IMR-90 (cell line): ENCODE measurements around the gene CTBP2. TPM values are rescaled to one million over a fixed set of nuclear protein-coding genes. Genes with fewer than 3 reads are reported as not detected.

Experiments
- ATAC-seq: fragments of 200-7000 bp; cut with Tn5 transposase; 2 replicates; pipeline ENCODE4 v1.9.1; 2020; ENCODE audit warnings: low read depth, mild to moderate bottlenecking, moderate library complexity
- BruUV-seq: library from RNA; stranded (reverse); fragments of 400-500 nt; replicated peaks from 2 replicates; lab custom pipeline; 2021; lab: Mats Ljungman, UMichigan
- CTCF ChIA-PET: fragments of 300-600 bp; formaldehyde crosslinking; extraction: SDS; loops from one replicate; lab custom pipeline; 2021; ENCODE audit warnings: antibody characterized with exemption; lab: Yijun Ruan, JAX
- POLR2A ChIA-PET: fragments of 300-600 bp; sonication (Branson Sonifier 250); formaldehyde crosslinking; loops from one replicate; lab custom pipeline; 2022; ENCODE audit warnings: antibody characterized with exemption; ENCODE audit not compliant: unreplicated experiment; lab: Charles Lee
- DNase-seq: peaks from one replicate; pipeline ENCODE4 v3.0.0; 2013
- H2AFZ ChIP-seq: replicated peaks from 2 replicates; pipeline ENCODE3; 2013; ENCODE audit warnings: low read length, mild to moderate bottlenecking; ENCODE audit not compliant: poor library complexity
- H2AK5ac ChIP-seq: 2 replicates; pipeline ENCODE4 v1.6.1; 2013; ENCODE audit warnings: low read depth, low read length, inconsistent platforms
- H2AK9ac ChIP-seq: replicated peaks from 2 replicates; pipeline ENCODE3; 2013; ENCODE audit warnings: mild to moderate bottlenecking, low read depth, low read length, moderate library complexity; ENCODE audit not compliant: poor library complexity
- H2BK120ac ChIP-seq: 2 replicates; pipeline ENCODE4 v1.6.1; 2013; ENCODE audit warnings: low read depth, low read length, inconsistent platforms
- H2BK15ac ChIP-seq: 3 replicates; pipeline ENCODE4 v1.6.1; 2013; ENCODE audit warnings: low read depth, low read length, inconsistent platforms
- H2BK20ac ChIP-seq: 2 replicates; pipeline ENCODE4 v1.6.1; 2013; ENCODE audit warnings: low read depth, mild to moderate bottlenecking, inconsistent platforms, low read length, moderate library complexity
- H2BK5ac ChIP-seq: 2 replicates; pipeline ENCODE4 v1.6.1; 2013; ENCODE audit warnings: mild to moderate bottlenecking, low read depth, low read length, inconsistent platforms; ENCODE audit not compliant: poor library complexity, severe bottlenecking
- H3K14ac ChIP-seq: replicated peaks from 2 replicates; pipeline ENCODE4 v1.6.1; 2013; ENCODE audit warnings: low read depth, low read length, inconsistent platforms
- H3K18ac ChIP-seq: 2 replicates; pipeline ENCODE4 v1.6.1; 2013; ENCODE audit warnings: low read depth, low read length, control low read depth
- H3K23ac ChIP-seq: 2 replicates; pipeline ENCODE4 v1.6.1; 2013; ENCODE audit warnings: low read depth, low read length, inconsistent platforms
- H3K27ac ChIP-seq: 2 replicates; pipeline ENCODE4 v1.5.1; 2013; ENCODE audit warnings: mild to moderate bottlenecking, control low read depth, low read length; ENCODE audit not compliant: insufficient read depth
- H3K27me3 ChIP-seq: 2 replicates; pipeline ENCODE4 v1.6.1; 2013; ENCODE audit warnings: low read length; ENCODE audit not compliant: control insufficient read depth, insufficient read depth
- H3K36me3 ChIP-seq: 2 replicates; pipeline ENCODE4 v1.6.1; 2013; ENCODE audit warnings: low read length, mixed read lengths; ENCODE audit not compliant: control insufficient read depth, insufficient read depth
- H3K4ac ChIP-seq: 2 replicates; pipeline ENCODE4 v1.6.1; 2013; ENCODE audit warnings: low read depth, low read length, inconsistent platforms
- H3K4me1 ChIP-seq: 2 replicates; pipeline ENCODE4 v1.6.1; 2013; ENCODE audit warnings: low read length, mixed read lengths; ENCODE audit not compliant: control insufficient read depth, insufficient read depth
- H3K4me2 ChIP-seq: 2 replicates; pipeline ENCODE4 v1.6.1; 2013; ENCODE audit warnings: low read depth, mild to moderate bottlenecking, control low read depth, low read length, moderate library complexity
- H3K4me3 ChIP-seq: 2 replicates; pipeline ENCODE4 v1.5.1; 2013; ENCODE audit warnings: low read depth, mild to moderate bottlenecking, control low read depth, low read length, moderate library complexity; ENCODE audit not compliant: insufficient read depth
- H3K56ac ChIP-seq: 2 replicates; pipeline ENCODE4 v1.6.1; 2013; ENCODE audit warnings: low read length, inconsistent platforms; ENCODE audit not compliant: insufficient read depth; ENCODE audit errors: extremely low read depth
- H3K79me1 ChIP-seq, 2 experiments: 2 replicates each; pipeline ENCODE4 v1.6.1; 2013; ENCODE audit warnings: low read length in 2 of 2, inconsistent platforms in 1 of 2, low read depth in 1 of 2
- H3K9ac ChIP-seq: 2 replicates; pipeline ENCODE4 v1.6.1; 2013; ENCODE audit warnings: low read depth, low read length, control low read depth
- H3K9me1 ChIP-seq: 2 replicates; pipeline ENCODE4 v1.6.1; 2013; ENCODE audit warnings: low read length, inconsistent platforms; ENCODE audit not compliant: insufficient read depth
- H3K9me3 ChIP-seq: 2 replicates; pipeline ENCODE4 v1.6.1; 2013; ENCODE audit warnings: low read length; ENCODE audit not compliant: control insufficient read depth, insufficient read depth
- H4K20me1 ChIP-seq: 2 replicates; pipeline ENCODE4 v1.6.1; 2013; ENCODE audit warnings: low read length, inconsistent platforms; ENCODE audit not compliant: insufficient read depth
- H4K5ac ChIP-seq: 2 replicates; pipeline ENCODE4 v1.6.1; 2013; ENCODE audit warnings: mild to moderate bottlenecking, low read depth, low read length, control low read depth
- H4K8ac ChIP-seq, 2 experiments: 2 replicates each; pipeline ENCODE4 v1.6.1; 2013; ENCODE audit warnings: low read depth in 2 of 2, low read length in 2 of 2, control low read depth in 1 of 2, inconsistent platforms in 1 of 2
- H4K91ac ChIP-seq: 2 replicates; pipeline ENCODE4 v1.6.1; 2013; ENCODE audit warnings: low read depth, low read length, inconsistent platforms; ENCODE audit not compliant: insufficient read depth
- BHLHE40 ChIP-seq: fragments of 150-350 bp; IDR thresholded peaks from 2 replicates; pipeline ENCODE4 v1.6.1; 2016; ENCODE audit warnings: mild to moderate bottlenecking, low read depth, low read length
- CEBPB ChIP-seq: IDR thresholded peaks from 2 replicates; pipeline ENCODE4 v1.6.1; 2012; ENCODE audit warnings: low read depth, low read length, improper control_type of control experiment
- CHD1 ChIP-seq: IDR thresholded peaks from 2 replicates; pipeline ENCODE4 v1.6.1; 2012; ENCODE audit warnings: low read depth, low read length, improper control_type of control experiment
- CTCF ChIP-seq: conservative IDR thresholded peaks from 2 replicates; pipeline ENCODE4 v1.5.1; 2012; ENCODE audit warnings: mild to moderate bottlenecking, low read depth, low read length, improper control_type of control experiment
- ELK1 ChIP-seq: fragments of 150-350 bp; IDR thresholded peaks from 2 replicates; pipeline ENCODE4 v1.6.1; 2016; ENCODE audit warnings: low read depth, mild to moderate bottlenecking, low read length, moderate library complexity, borderline replicate concordance
- FOS ChIP-seq: fragments of 150-350 bp; IDR thresholded peaks from 2 replicates; pipeline ENCODE4 v1.6.1; 2016; ENCODE audit warnings: low read depth, low read length
- MAFK ChIP-seq: IDR thresholded peaks from 2 replicates; pipeline ENCODE4 v1.6.1; 2012; ENCODE audit warnings: low read depth, low read length, improper control_type of control experiment
- MAZ ChIP-seq: IDR thresholded peaks from 2 replicates; pipeline ENCODE4 v1.6.1; 2012; ENCODE audit warnings: low read depth, mild to moderate bottlenecking, low read length, improper control_type of control experiment, moderate library complexity, borderline replicate concordance
- MXI1 ChIP-seq: IDR thresholded peaks from 2 replicates; pipeline ENCODE4 v1.6.1; 2012; ENCODE audit warnings: low read depth, mild to moderate bottlenecking, low read length, moderate library complexity, borderline replicate concordance
- NFE2L2 ChIP-seq: fragments of 150-350 bp; IDR thresholded peaks from 2 replicates; pipeline ENCODE4 v1.6.1; 2016; ENCODE audit warnings: low read depth, mild to moderate bottlenecking, low read length
- POLR2A ChIP-seq: IDR thresholded peaks from 2 replicates; pipeline ENCODE4 v1.6.1; 2012; ENCODE audit warnings: mild to moderate bottlenecking, low read depth, low read length
- RAD21 ChIP-seq: IDR thresholded peaks from 2 replicates; pipeline ENCODE4 v1.6.1; 2012; ENCODE audit warnings: low read length, improper control_type of control experiment
- RCOR1 ChIP-seq: IDR thresholded peaks from 2 replicates; pipeline ENCODE4 v1.6.1; 2012; ENCODE audit warnings: mild to moderate bottlenecking, low read length, improper control_type of control experiment; ENCODE audit not compliant: insufficient replicate concordance
- RFX5 ChIP-seq: IDR thresholded peaks from 2 replicates; pipeline ENCODE4 v1.8.0; 2012; ENCODE audit warnings: low read depth, mild to moderate bottlenecking, low read length, moderate library complexity
- SMC3 ChIP-seq: fragments of 150-350 bp; IDR thresholded peaks from 2 replicates; pipeline ENCODE4 v1.6.1; 2016; ENCODE audit warnings: low read depth, mild to moderate bottlenecking, antibody characterized with exemption, low read length, moderate library complexity
- USF2 ChIP-seq: fragments of 150-350 bp; IDR thresholded peaks from 2 replicates; pipeline ENCODE4 v1.6.1; 2017; ENCODE audit warnings: mild to moderate bottlenecking, antibody characterized with exemption, low read length, low read depth
- WGBS, 2 experiments: methylation state at CpG; one replicate each; pipeline versions ENCODE4 v1.1.5 to v1.1.7; 2013; ENCODE audit warnings: missing lambda C conversion rate in 2 of 2; ENCODE audit not compliant: insufficient read length in 1 of 2; ENCODE audit errors: extremely low coverage in 2 of 2; 5-methylcytosine and 5-hydroxymethylcytosine counted together
- dilution Hi-C: fragments of 300-500 bp; cut with HindIII; formaldehyde crosslinking; loops from one replicate; pipeline ENCODE4 v1.14.3; 2018; ENCODE audit warnings: low sequenced_read_pairs; ENCODE audit not compliant: unreplicated experiment
- in situ Hi-C: fragments of 300-500 bp; cut with MboI; formaldehyde crosslinking; loops from 3 replicates; pipeline ENCODE4 v1.14.3; 2019; ENCODE audit warnings: low sequenced_read_pairs, inconsistent platforms, mixed read lengths
- intact Hi-C: fragments of 100-400 bp; cut with micrococcal nuclease; formaldehyde crosslinking; loops from 2 replicates; pipeline ENCODE4 v1.10.0; 2022
- polyA plus RNA-seq, 3 experiments: library from polyadenylated mRNA; depleted of rRNA; stranded (reverse); fragments of >200 nt; gene quantifications; 2 replicates each; pipeline ENCODE4 v1.2.3, GENCODE V29; 2012; ENCODE audit warnings: low replicate concordance in 1 of 3
- total RNA-seq: library from RNA; depleted of rRNA; stranded (reverse); fragments of >200 nt; gene quantifications from 2 replicates; pipeline ENCODE4 v1.2.3, GENCODE V29; 2012

Gene CTBP2
- total and polyA plus RNA-seq, 2 of the 4 experiments (the other 2 are of a cell fraction): 81.0 to 86.6 TPM

GRCh38 chr10:125124115-125124487 lies 36.3 kb downstream of the CTBP2 start:
- Histone ChIP-seq H4K20me1 (peaks cover 93% of the 10 kb centered on the region), H3K4me2 (peak overlapping the region; percentile 82), H3K4me3 (no peak overlapping the region), H3K9me1 (peaks cover 65% of the 10 kb centered on the region), H2AK9ac (peak overlapping the region; percentile 29), H4K5ac (peak overlapping the region; percentile 13; the same call in 1 of the 2 replicates), H2BK20ac (no peak overlapping the region), H2BK120ac (0 out of 2 replicates have a peak overlapping the region, but pooled peaks have one; percentile 2), H2AFZ (peak overlapping the region; percentile 6), H3K9me3 (no peaks in the 10 kb centered on the region), H3K27ac (peak overlapping the region; percentile 64), H2BK15ac (no peak overlapping the region), H3K36me3 (peaks cover 19% of the 10 kb centered on the region), H3K23ac (no peak overlapping the region), H3K79me1 (peaks cover 54 to 91% of the 10 kb centered on the region in 2 experiments), H3K9ac (0 out of 2 replicates have a peak overlapping the region, but pooled peaks have one; percentile 11), H3K14ac (peak overlapping the region; percentile 12; the same call in 1 of the 2 replicates), H2AK5ac (no peak overlapping the region), H4K91ac (peak overlapping the region; percentile 13; the same call in 1 of the 2 replicates), H3K4me1 (peaks cover 28% of the 10 kb centered on the region), H2BK5ac (peak overlapping the region; percentile 44), H3K4ac (peak overlapping the region; percentile 64), H4K8ac (peak overlapping the region; percentile 28 to 62; a peak in 1 of 4 replicates), H3K27me3 (no peaks in the 10 kb centered on the region), H3K18ac (peak overlapping the region; percentile 26), H3K56ac (no peak overlapping the region)
- ATAC-seq: peak; percentile 7
- TF ChIP-seq MAFK (no peak), CTCF (no peak), CHD1 (no peak), MXI1 (no peak), NFE2L2 (no peak), POLR2A (no peak), MAZ (no peak), ELK1 (no peak), FOS (no peak), RCOR1 (no peak), CEBPB (no peak), USF2 (no peak), BHLHE40 (no peak), RAD21 (no peak), RFX5 (no peak), SMC3 (no peak)
- ChIA-PET POLR2A (no interaction called here), CTCF (interaction anchor here (0.9 to 1.3 kb wide), 2 partner anchors 20 to 76 kb away, joined by 3 read pairs; no protein-coding TSS in a partner anchor)
- dilution Hi-C loops (no loop called here), intact Hi-C loops (no loop called here), in situ Hi-C loops (no loop called here)
- BruUV-seq: no TSS peak
- 43% methylated on average over 8 of the region's 11 CpGs; no CpG with 5 or more reads in 1 of the 2 experiments for WGBS, 2 experiments
- DNase-seq: no peak
